ENCODE measurements around the gene RBPJ. TPM values are rescaled to one million over a fixed set of nuclear protein-coding genes. Genes with fewer than 3 reads are reported as not detected.
"Not testable (repeated sequence)": the region's sequence is repeated elsewhere in the genome, so short reads cannot be mapped to it uniquely, and the experiment has no call there.

RBPJ gene
- polyA plus RNA-seq, 2 donors, result 11.8 to 25.9 TPM

GRCh38 chr4:26379837-26380236, 59.0 kb downstream of the RBPJ start:
- H3K4me1 ChIP-seq (ENCODE audit: control insufficient read depth in 2 of 2, insufficient read depth in 2 of 2, low read length in 1 of 2), result no peaks in the 10 kb centered on the region
- WGBS, 2 donors, result 94 to 97% methylated on average over 2 of the region's 2 CpGs
- no peaks in the 10 kb centered on the region for H3K9me3 ChIP-seq (ENCODE audit: control insufficient read depth in 2 of 2, insufficient read depth in 1 of 2, low read depth in 1 of 2, low read length in 1 of 2)
- H3K27me3 ChIP-seq (ENCODE audit: control insufficient read depth in 1 of 2, insufficient read depth in 2 of 2, low read length in 2 of 2), result no peaks in the 10 kb centered on the region
- H3K27ac ChIP-seq (ENCODE audit: low read depth in 2 of 2, low read length in 1 of 2), result no peak overlapping the region
- no peak overlapping the region for H3K4me3 ChIP-seq (ENCODE audit: low read depth in 1 of 2, low read length in 2 of 2)
- H3K36me3 ChIP-seq (ENCODE audit: control insufficient read depth in 2 of 2, insufficient read depth in 2 of 2, low read length in 1 of 2), result no peaks in the 10 kb centered on the region

- 65 to 75% methylated on average over 2 of the region's 2 CpGs for WGBS, 2 donors
- H3K4me1 ChIP-seq (ENCODE audit: control insufficient read depth in 2 of 2, insufficient read depth in 2 of 2, low read length in 1 of 2), result no peaks in the 10 kb centered on the region
Measured at GRCh38 chr4:26380740-26381139, 59.9 kb downstream of the RBPJ start.

GRCh38 chr4:26384380-26385057, 63.7 kb downstream of the RBPJ start:
- Histone ChIP-seq H3K9me3 (ENCODE audit: control insufficient read depth in 2 of 2, insufficient read depth in 1 of 2, low read depth in 1 of 2, low read length in 1 of 2) (no peaks in the 10 kb centered on the region), H3K27ac (ENCODE audit: low read depth in 2 of 2, low read length in 1 of 2) (no peak overlapping the region), H3K4me1 (ENCODE audit: control insufficient read depth in 2 of 2, insufficient read depth in 2 of 2, low read length in 1 of 2) (no peaks in the 10 kb centered on the region), H3K36me3 (ENCODE audit: control insufficient read depth in 2 of 2, insufficient read depth in 2 of 2, low read length in 1 of 2) (no peaks in the 10 kb centered on the region), H3K27me3 (ENCODE audit: control insufficient read depth in 1 of 2, insufficient read depth in 2 of 2, low read length in 2 of 2) (no peaks in the 10 kb centered on the region), H3K4me3 (ENCODE audit: low read depth in 1 of 2, low read length in 2 of 2) (no peak overlapping the region)
- WGBS, 2 donors, result 72% methylated on average over 3 of the region's 7 CpGs

More at GRCh38 chr4:26380740-26381139, 59.9 kb downstream of the RBPJ start:
- Histone ChIP-seq H3K36me3 (ENCODE audit: control insufficient read depth in 2 of 2, insufficient read depth in 2 of 2, low read length in 1 of 2) (no peaks in the 10 kb centered on the region), H3K9me3 (ENCODE audit: control insufficient read depth in 2 of 2, insufficient read depth in 1 of 2, low read depth in 1 of 2, low read length in 1 of 2) (no peaks in the 10 kb centered on the region), H3K27me3 (ENCODE audit: control insufficient read depth in 1 of 2, insufficient read depth in 2 of 2, low read length in 2 of 2) (no peaks in the 10 kb centered on the region), H3K27ac (ENCODE audit: low read depth in 2 of 2, low read length in 1 of 2) (no peak overlapping the region), H3K4me3 (ENCODE audit: low read depth in 1 of 2, low read length in 2 of 2) (no peak overlapping the region)

DNA sequence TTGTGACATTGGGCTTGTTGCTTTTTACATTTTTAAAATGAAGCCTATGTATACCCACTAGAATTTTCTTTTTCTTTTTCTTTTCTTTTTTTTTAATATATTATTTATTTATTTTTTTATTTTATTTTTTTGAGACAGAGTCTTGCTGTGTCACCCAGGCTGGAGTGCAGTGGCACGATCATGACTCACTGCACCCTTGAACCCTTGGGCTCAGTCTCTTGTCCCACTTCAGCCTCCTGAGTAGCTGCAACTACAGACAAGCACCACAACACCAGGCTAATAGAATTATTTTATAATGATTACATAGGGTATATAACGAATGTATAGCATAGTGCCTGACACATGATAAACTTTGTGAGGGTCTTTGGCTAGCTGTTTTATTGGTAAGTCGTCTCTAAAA, 64.9 kb downstream of the RBPJ start:
- Histone ChIP-seq H3K36me3 (ENCODE audit: control insufficient read depth in 2 of 2, insufficient read depth in 2 of 2, low read length in 1 of 2) (no peaks in the 10 kb centered on the region), H3K4me3 (ENCODE audit: low read depth in 1 of 2, low read length in 2 of 2) (no peak overlapping the region), H3K4me1 (ENCODE audit: control insufficient read depth in 2 of 2, insufficient read depth in 2 of 2, low read length in 1 of 2) (no peaks in the 10 kb centered on the region), H3K9me3 (ENCODE audit: control insufficient read depth in 2 of 2, insufficient read depth in 1 of 2, low read depth in 1 of 2, low read length in 1 of 2) (no peaks in the 10 kb centered on the region), H3K27ac (ENCODE audit: low read depth in 2 of 2, low read length in 1 of 2) (no peak overlapping the region), H3K27me3 (ENCODE audit: control insufficient read depth in 1 of 2, insufficient read depth in 2 of 2, low read length in 2 of 2) (no peaks in the 10 kb centered on the region)
- WGBS, 2 donors, result 91 to 93% methylated on average over 3 of the region's 3 CpGs

DNA sequence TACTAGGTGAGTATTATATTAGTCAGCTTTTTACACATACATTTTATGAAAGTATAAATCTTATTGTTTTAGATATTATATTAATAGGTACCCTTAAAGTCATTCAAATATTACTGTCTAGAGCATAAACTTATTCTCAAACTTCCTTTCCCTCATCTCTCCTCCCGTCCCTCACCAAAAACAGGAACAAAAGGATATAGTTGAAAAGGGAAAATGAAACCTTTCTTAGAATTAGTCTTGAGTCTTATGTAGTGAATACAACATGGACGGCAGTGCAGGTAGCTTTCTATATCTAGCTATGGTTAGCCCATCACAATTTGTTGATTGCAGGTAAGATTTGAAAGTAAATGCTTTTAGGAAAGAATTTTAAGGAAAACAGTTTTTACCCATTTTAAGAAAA, 65.6 kb downstream of the RBPJ start:
- Histone ChIP-seq H3K4me3 (ENCODE audit: low read depth in 1 of 2, low read length in 2 of 2) (no peak overlapping the region), H3K4me1 (ENCODE audit: control insufficient read depth in 2 of 2, insufficient read depth in 2 of 2, low read length in 1 of 2) (no peaks in the 10 kb centered on the region), H3K27ac (ENCODE audit: low read depth in 2 of 2, low read length in 1 of 2) (no peak overlapping the region), H3K9me3 (ENCODE audit: control insufficient read depth in 2 of 2, insufficient read depth in 1 of 2, low read depth in 1 of 2, low read length in 1 of 2) (no peaks in the 10 kb centered on the region), H3K36me3 (ENCODE audit: control insufficient read depth in 2 of 2, insufficient read depth in 2 of 2, low read length in 1 of 2) (no peaks in the 10 kb centered on the region), H3K27me3 (ENCODE audit: control insufficient read depth in 1 of 2, insufficient read depth in 2 of 2, low read length in 2 of 2) (no peaks in the 10 kb centered on the region)
- WGBS, 2 donors, result 81 to 83% methylated on average over 2 of the region's 2 CpGs

DNA sequence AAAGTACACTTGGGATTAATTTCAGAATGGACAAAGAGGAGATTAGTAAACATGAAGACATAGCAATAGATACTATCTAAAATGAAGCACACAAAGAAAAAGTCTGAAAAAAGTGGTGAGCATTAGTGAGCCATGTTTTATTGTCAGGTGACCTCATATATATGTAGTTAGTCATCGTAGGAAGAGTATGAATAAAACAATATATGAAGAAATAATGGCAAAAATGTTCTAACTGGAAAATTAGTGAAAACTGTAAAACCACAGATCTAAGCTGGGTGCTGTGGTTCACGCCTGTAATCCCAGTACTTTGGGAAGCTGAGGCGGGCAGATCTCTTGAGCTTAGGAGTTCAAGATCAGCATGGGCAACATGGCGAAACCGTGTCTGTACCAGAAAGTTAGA, 67.9 kb downstream of the RBPJ start:
- Histone ChIP-seq H3K9me3 (ENCODE audit: control insufficient read depth in 2 of 2, insufficient read depth in 1 of 2, low read depth in 1 of 2, low read length in 1 of 2) (no peaks in the 10 kb centered on the region), H3K27ac (ENCODE audit: low read depth in 2 of 2, low read length in 1 of 2) (no peak overlapping the region), H3K27me3 (ENCODE audit: control insufficient read depth in 1 of 2, insufficient read depth in 2 of 2, low read length in 2 of 2) (no peaks in the 10 kb centered on the region), H3K36me3 (ENCODE audit: control insufficient read depth in 2 of 2, insufficient read depth in 2 of 2, low read length in 1 of 2) (no peaks in the 10 kb centered on the region), H3K4me3 (ENCODE audit: low read depth in 1 of 2, low read length in 2 of 2) (no peak overlapping the region), H3K4me1 (ENCODE audit: control insufficient read depth in 2 of 2, insufficient read depth in 2 of 2, low read length in 1 of 2) (no peaks in the 10 kb centered on the region)
- 94 to 98% methylated on average over 5 of the region's 5 CpGs for WGBS, 2 donors

DNA sequence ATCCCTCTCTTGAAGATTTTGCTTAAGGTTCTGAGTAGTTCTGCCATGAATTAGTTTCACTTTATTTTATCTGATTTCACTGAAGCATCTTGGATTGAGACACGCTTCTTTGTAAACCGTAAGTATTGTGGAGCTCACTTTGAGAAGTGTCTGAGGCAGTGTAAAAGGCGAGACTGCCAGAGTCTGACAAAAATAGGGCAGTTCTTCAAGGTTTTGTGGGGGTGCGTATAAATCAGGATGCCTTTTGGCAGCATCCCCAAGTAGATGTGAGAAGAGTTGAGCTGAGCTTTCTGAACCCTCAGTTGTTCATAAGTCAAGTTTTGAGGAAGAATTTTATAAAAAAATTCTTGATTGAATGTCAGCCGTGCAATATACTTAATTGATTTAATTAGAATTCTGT, 76.3 kb downstream of the RBPJ start:
- Histone ChIP-seq H3K36me3 (ENCODE audit: control insufficient read depth in 2 of 2, insufficient read depth in 2 of 2, low read length in 1 of 2) (no peaks in the 10 kb centered on the region), H3K27me3 (ENCODE audit: control insufficient read depth in 1 of 2, insufficient read depth in 2 of 2, low read length in 2 of 2) (no peaks in the 10 kb centered on the region), H3K4me1 (ENCODE audit: control insufficient read depth in 2 of 2, insufficient read depth in 2 of 2, low read length in 1 of 2) (no peaks in the 10 kb centered on the region), H3K27ac (ENCODE audit: low read depth in 2 of 2, low read length in 1 of 2) (no peak overlapping the region), H3K4me3 (ENCODE audit: low read depth in 1 of 2, low read length in 2 of 2) (no peak overlapping the region), H3K9me3 (ENCODE audit: control insufficient read depth in 2 of 2, insufficient read depth in 1 of 2, low read depth in 1 of 2, low read length in 1 of 2) (no peaks in the 10 kb centered on the region)
- WGBS, 2 donors, result 73 to 81% methylated on average over 5 of the region's 5 CpGs

- Histone ChIP-seq H3K9me3 (ENCODE audit: control insufficient read depth in 2 of 2, insufficient read depth in 1 of 2, low read depth in 1 of 2, low read length in 1 of 2) (no peaks in the 10 kb centered on the region), H3K4me1 (ENCODE audit: control insufficient read depth in 2 of 2, insufficient read depth in 2 of 2, low read length in 1 of 2) (no peaks in the 10 kb centered on the region), H3K36me3 (ENCODE audit: control insufficient read depth in 2 of 2, insufficient read depth in 2 of 2, low read length in 1 of 2) (no peaks in the 10 kb centered on the region), H3K27ac (ENCODE audit: low read depth in 2 of 2, low read length in 1 of 2) (no peak overlapping the region), H3K27me3 (ENCODE audit: control insufficient read depth in 1 of 2, insufficient read depth in 2 of 2, low read length in 2 of 2) (no peaks in the 10 kb centered on the region), H3K4me3 (ENCODE audit: low read depth in 1 of 2, low read length in 2 of 2) (no peak overlapping the region)
- 98 to 100% methylated on average over 1 of the region's 1 CpG for WGBS, 2 donors
Measured at GRCh38 chr4:26400132-26400531, 79.3 kb downstream of the RBPJ start.

DNA sequence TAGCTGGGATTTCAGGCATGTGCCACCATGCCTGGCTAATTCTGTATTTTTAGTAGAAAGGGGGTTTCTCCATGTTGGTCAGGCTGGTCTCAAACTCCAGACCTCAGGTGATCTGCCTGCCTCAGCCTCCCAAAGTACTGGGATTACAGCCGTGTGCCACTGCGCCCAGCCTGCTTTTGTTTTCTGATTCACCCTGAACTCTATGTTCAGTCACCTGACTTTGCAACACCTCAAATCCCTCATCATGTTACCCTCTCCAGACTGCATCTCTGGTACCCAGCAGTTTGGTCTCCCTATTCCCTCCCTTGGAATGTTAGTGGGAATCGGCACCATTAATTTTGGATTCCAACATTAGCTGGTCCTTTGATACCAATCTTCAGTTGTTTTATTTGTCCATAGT, 81.2 kb downstream of the RBPJ start:
- not testable (repeated sequence) for H3K4me3 ChIP-seq (ENCODE audit: low read depth in 1 of 2, low read length in 2 of 2); H3K27ac ChIP-seq (ENCODE audit: low read depth in 2 of 2, low read length in 1 of 2); H3K9me3 ChIP-seq (ENCODE audit: control insufficient read depth in 2 of 2, insufficient read depth in 1 of 2, low read depth in 1 of 2, low read length in 1 of 2); H3K4me1 ChIP-seq (ENCODE audit: control insufficient read depth in 2 of 2, insufficient read depth in 2 of 2, low read length in 1 of 2); H3K36me3 ChIP-seq (ENCODE audit: control insufficient read depth in 2 of 2, insufficient read depth in 2 of 2, low read length in 1 of 2); H3K27me3 ChIP-seq (ENCODE audit: control insufficient read depth in 1 of 2, insufficient read depth in 2 of 2, low read length in 2 of 2)
- 91 to 99% methylated on average over 3 of the region's 3 CpGs for WGBS, 2 donors

- Histone ChIP-seq H3K36me3 (ENCODE audit: control insufficient read depth in 2 of 2, insufficient read depth in 2 of 2, low read length in 1 of 2) (no peaks in the 10 kb centered on the region), H3K9me3 (ENCODE audit: control insufficient read depth in 2 of 2, insufficient read depth in 1 of 2, low read depth in 1 of 2, low read length in 1 of 2) (peaks cover 0 to 3% of the 10 kb centered on the region in 2 donors), H3K4me1 (ENCODE audit: control insufficient read depth in 2 of 2, insufficient read depth in 2 of 2, low read length in 1 of 2) (no peaks in the 10 kb centered on the region), H3K27ac (ENCODE audit: low read depth in 2 of 2, low read length in 1 of 2) (no peak overlapping the region), H3K27me3 (ENCODE audit: control insufficient read depth in 1 of 2, insufficient read depth in 2 of 2, low read length in 2 of 2) (no peaks in the 10 kb centered on the region), H3K4me3 (ENCODE audit: low read depth in 1 of 2, low read length in 2 of 2) (no peak overlapping the region)
- WGBS, 2 donors, result 70 to 78% methylated on average over 3 of the region's 3 CpGs
Measured at GRCh38 chr4:26402458-26402857, 81.6 kb downstream of the RBPJ start.

All from esophagus (tissue), 2 donors.